AG10803 (cell line): ENCODE measurements around the gene RORC.

Source experiments
- DNase-seq: peaks from one replicate; pipeline ENCODE4 v3.0.0; 2010; ENCODE audit warnings: low read depth
- H3K4me3 ChIP-seq: 2 replicates; pipeline ENCODE4 v1.5.1; 2011; ENCODE audit warnings: mild to moderate bottlenecking, low read length, control low read depth
- CTCF ChIP-seq: conservative IDR thresholded peaks from 2 replicates; pipeline ENCODE4 v1.5.1; 2011; ENCODE audit warnings: mild to moderate bottlenecking, low read length, control low read depth, inconsistent platforms

Gene RORC

DNA sequence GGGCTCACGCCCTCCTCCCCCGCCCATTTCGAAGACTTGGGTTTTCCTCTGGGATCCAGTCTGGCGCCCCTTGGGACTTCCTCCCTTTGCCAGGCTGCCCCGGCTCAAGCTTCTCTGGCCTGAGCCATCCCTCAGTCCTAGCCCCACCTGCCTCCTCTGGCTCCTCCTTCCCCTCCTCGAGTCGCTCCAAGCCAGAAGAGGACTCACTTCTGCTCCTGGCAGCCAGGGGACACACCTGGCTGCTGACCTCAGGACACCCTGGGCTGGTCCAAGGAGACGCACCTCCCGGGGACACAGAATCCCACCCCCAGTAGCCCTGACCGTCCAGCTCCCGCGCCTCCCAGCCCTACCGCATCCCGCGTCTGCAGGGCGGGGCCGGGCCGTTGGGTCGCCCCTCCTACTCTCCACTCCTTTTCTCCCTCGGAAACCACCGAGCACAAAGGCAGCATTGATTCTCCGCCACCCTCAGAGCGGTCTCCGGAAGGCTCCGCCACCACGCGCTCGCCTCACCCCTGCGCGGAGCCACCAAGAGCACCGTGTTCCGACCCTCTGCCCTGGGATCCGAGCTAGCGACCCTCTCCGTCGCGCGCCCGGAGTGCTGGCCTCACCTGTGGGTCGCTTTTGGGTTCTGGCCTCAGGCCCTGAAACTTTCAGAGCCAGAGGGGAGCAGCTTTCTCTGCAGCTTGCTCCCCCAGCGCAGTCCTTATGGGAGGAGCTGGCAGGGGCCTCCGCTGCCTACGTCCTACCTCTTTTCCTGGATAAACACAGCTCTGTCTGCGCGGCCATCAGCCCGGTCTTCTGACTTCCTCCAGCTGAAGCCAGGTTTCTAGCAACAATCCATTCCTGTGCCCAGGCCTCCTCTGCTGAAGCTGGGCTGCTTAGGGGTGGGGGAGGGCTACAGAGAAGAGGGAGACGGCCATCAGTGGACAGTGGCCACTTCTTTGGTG lies 8.1 kb upstream of the RORC start, which contains the start of gene C2CD4D:
C2CD4D (minus strand) TSS at position 364 of the 947 bp plus-strand sequence. CDS start 831 bp downstream, outside the sequence.
- no peak within 1 kb of the TSS for H3K4me3 ChIP-seq
- DNase-seq, result no peak
- no peak for TF ChIP-seq CTCF

DNA sequence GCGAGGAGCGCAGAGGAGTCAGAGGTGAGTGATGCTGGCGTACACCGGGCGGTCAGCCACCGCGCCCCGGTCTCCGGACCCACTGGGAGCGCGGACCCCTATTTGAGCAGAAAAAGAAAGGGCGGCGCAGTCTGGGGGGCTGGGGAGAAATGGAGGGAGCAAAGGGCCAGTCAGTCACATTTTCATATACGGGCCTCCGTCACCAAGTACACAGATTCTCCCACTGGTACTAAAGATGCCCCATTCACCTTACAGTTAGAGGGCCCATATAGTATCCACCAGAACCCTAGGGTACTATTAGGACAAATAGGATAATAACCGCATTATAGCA lies 7.4 kb upstream of the RORC start:
- no peak for DNase-seq
- TF ChIP-seq CTCF, result no peak
- H3K4me3 ChIP-seq, result no peak overlapping the region

DNA sequence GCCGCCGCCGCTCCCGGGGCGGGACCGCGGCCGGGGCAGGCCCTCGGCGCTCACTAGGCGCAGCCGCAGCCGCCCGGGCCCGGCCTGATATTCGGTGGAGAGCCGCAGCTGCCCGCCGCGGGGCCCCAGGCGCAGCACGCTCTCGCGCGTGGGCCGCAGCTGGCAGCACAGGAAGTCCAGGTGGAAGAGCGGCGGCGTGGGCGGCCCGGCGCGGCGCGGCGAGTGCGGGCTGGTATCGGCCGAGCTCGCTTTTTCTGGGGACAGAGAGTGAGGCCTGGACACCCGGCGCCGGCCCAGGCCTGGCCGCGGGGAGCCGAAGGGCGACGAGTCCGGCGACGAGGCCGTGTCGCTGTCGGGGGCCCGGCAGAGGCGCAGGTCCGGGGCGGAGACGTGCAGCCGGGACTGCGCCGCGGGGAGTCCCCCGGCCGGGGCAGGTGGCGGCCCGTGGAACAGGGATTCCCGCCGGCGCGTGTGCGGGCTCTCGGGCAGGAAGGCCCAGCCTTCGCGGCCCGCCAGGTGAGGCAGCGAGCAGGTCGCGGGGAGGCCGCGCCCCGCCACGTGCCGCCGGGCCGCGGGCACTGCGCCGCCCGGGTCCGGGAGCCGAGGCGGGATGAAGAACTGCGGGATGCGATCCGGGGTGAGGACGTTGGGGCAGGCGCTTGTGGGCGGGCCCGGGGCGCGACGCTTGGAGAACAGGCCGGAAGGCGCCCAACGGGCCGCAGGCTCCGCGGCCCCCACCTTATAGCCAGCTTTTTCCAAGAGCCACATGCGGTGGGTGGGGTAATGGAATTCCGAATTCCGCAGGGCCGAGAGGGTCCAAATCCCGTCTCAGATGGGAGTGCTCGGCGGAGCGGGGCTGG lies 6.8 kb upstream of the RORC start:
- no peak for DNase-seq
- no peak for TF ChIP-seq CTCF
- H3K4me3 ChIP-seq, result no peak overlapping the region

DNA sequence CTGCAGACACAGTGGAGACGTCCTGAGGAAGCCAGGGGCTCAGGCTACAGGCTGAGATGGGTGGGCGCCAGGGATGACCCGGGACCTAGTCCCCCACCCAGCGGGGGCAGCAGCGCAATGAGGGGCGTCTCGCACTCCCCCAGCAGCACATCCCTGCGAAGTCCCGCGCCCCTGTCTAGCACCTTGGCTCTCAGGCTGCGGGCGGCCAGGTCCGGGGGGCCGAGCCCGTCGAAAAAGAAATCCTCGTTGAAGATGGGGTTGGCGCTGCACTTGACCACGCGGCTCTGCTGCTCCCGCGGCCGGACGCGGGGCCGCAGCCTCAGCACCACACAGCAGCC lies 6.3 kb upstream of the RORC start:
- DNase-seq, result no peak
- no peak for TF ChIP-seq CTCF
- H3K4me3 ChIP-seq, result no peak overlapping the region

GRCh38 chr1:151837197-151837596 lies 5.6 kb upstream of the RORC start:
- DNase-seq, result no peak
- TF ChIP-seq CTCF, result no peak
- no peak overlapping the region for H3K4me3 ChIP-seq

- DNase-seq, result no peak
- H3K4me3 ChIP-seq, result no peak overlapping the region
- no peak for TF ChIP-seq CTCF
Observed at GRCh38 chr1:151835596-151835995, 4.0 kb upstream of the RORC start.
